HL-60/S4 treated with retinoic acid at 250 ng/mL for 4 days and 3 days (cell line): ENCODE results near the gene CA5A.
"Not testable (repeated sequence)": the region's sequence is repeated elsewhere in the genome, so short reads cannot be mapped to it uniquely, and the experiment has no call there.

ENCODE experiments used
- in situ Hi-C: fragments of 300-500 bp; cut with MboI; formaldehyde crosslinking; loops from 2 replicates; pipeline ENCODE4 v1.7.0; 2022; ENCODE audit warnings: low sequenced_read_pairs

The CA5A gene

DNA sequence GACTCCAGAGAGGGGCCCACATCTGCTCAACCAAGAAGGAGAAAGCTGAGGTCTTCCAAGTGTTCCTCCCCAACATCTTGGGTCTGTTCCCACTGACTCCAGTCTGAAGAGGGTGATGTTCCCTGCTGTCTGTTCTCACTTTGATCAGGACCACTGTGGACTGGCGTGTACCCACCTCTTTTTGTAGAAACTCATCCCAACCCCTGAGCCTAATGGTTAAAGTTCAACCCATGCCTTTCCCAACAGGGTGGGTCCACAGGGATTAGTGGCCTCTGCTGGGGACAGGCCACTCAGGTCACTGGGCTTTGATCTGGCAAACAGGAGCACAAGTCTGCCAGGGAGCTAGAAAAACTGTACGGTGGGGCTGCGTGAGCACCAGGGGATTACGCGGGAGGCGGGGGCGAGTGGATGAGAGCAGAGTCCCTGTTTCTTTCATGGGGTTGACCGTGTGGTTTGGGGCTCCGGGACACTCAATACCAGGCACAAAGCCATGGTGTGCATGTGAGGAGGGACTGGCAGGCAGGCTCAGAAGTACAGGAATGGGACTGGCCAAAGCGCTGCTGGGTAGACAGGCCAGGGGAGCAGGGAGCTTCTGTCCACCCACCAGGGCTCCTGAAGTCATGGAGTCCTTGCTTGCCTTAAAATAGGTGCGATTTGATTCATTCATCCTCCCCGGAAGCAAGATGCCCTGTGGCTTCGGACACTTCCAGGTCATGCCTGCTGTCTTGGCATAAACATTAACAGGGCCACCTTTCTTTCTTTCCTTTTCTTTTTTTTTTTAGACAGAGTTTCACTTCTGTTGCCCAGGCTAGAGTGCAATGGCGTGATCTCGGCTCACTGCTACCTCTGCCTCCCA lies at the start of gene CA5A:
Gene CA5A (minus strand): TSS at position 155 of the 856 bp plus-strand sequence. CDS start 79 bp downstream, at position 76.
- in situ Hi-C loops: no loop called here

- in situ Hi-C loops: not testable (repeated sequence)
Observed at GRCh38 chr16:87985493-87985892, 49.2 kb upstream of the CA5A start.

DNA sequence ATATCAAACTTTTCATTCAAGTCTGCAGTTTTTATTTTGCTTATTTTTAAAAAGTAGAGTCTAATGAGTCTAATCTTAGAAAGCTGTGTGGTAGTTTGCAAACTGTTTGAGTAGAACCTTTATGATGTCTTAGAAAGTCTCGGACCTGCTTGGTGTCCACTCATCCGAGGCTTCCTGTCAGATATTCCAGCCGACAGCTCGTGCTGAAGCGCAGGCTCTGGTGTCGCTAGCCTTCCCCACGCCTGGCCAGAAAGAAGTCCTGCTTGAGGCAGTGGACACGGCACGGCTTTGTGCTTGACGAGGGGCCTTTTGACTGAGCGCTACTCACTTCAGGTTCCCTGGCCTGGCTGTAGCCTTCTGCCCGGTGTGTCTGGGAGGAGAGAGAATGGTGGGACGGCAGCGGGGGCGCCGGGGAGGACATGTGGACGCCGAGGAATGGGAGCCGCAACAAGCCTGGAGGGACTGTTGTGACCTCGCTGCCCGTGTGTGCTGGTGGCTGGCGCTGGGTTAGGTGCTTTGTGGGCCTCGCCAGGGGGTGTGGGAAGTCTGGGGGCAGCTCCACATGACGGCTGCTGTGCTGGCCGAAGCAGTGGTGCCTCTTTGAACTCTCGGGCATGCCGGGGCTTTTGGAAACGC lies 48.4 kb upstream of the CA5A start:
- in situ Hi-C loops: no loop called here

DNA sequence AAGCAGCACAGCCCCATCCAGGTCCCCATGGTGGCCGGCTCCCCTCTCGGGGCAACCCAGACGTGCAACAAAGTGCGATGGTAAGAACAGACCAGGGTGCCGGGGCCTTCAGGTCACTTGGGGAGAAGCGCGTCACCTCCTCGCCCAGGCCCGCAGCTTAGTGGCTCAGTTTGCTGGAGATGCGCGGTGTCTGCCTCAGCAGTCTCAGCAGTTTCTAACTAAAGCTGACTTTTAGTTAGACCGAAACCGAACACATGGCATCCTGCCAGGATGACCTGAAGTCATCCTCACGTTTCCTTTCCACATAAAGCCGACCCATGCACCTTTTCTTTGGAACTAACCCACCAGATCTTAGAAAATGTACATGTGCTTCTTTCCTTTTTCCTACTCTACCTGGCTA lies 47.9 kb upstream of the CA5A start:
- in situ Hi-C loops: not testable (repeated sequence)

- in situ Hi-C loops: not testable (repeated sequence)
Observed at GRCh38 chr16:87983737-87984097, 47.4 kb upstream of the CA5A start.

DNA sequence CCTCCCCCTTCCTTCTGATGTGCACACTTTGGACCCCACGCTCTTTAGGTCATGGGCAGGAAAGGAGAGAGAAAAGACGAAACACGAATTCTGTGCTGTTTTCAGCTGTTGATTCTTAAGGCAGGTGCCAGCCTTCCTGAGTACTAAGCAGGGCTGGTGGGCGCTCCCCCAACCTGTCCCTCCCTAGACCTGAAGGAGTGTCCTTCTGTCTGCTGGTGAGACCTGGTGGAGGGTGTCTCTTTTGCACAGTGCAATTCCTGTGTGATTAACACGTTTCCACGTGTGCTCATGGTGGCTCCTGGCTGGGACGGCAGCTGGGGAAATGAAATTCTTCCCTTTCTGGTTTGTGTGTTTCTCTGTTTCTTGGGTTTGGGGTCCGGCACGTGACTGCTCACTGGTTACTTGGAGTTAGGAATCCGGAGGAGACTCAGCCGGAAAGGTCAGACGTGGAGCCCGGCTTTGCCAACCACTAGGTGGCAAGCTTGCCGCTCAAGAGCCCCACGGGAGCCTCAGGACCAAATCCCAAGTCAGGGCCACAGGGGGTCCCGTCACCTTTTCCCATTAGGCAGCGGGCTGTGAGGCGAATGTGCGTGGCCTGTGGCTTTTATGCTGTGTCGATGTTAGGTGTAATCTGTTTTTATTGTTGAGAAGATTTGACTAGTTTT lies 46.9 kb upstream of the CA5A start:
- in situ Hi-C loops: not testable (repeated sequence)

DNA sequence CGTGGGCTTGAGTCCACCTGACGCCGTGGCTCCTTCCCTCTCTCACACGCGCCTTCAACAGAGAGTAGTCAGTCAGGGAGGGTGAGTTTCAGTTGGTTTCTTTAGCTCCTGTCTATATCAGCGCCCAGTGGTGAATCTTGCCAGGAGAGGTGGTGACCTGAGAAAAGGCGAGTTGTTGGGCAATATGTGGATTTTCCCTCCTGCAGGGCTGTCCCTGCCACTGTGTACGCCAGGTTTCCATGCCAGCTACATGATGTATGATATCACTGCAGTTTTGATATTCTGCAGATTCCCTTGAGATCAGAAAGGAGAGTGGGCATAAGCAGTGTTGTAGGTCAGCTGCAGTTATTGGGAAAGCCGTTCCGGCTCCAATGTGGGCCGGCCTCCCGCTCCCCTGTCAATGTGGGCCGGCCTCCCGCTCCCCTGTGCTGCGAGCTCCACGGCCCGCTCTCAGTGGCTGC lies 46.3 kb upstream of the CA5A start:
- in situ Hi-C loops: no loop called here

GRCh38 chr16:87981376-87981775 lies 45.0 kb upstream of the CA5A start:
- in situ Hi-C loops: not testable (repeated sequence)

- in situ Hi-C loops: not testable (repeated sequence)
Observed at GRCh38 chr16:87979911-87980630, 43.7 kb upstream of the CA5A start.

DNA sequence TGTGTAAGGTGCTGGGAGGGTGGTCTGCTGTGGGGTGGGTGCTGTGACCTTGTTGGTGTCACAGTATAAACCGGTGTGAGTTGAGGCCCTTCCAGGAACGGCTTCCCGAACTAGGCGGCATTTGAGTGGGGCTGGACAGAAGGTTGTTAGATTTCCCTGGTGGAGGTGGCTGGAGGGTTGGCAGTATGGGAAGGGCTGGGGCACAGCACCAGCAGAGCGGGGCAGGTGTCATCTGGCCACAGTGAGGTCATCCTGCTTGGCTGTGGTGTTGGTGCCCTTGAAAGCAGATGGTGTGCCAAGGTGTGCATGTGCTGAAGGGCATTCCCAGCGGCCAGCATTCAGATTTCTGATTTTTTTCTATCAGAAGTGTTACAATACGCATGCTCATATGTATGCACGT lies 43.0 kb upstream of the CA5A start:
- in situ Hi-C loops: no loop called here

DNA sequence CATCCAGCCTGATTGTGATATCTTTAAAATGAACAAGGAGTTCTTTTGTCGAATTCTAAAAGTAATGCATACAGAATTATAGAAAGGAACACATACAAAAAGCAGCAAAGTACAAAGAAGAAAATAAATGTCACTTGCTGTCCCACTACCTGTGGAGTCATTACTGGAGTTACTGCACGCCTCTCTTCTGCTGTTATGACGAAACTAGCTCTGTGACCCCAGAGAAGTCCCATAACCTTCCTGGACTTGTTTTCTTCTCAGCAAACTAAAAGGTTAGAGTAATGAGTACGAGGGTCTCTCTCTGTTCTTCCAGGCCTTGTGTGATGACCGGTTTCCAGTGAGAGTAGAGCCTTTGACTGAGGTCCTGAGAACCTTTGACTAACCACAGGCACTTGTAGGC lies 41.8 kb upstream of the CA5A start:
- in situ Hi-C loops: no loop called here

- in situ Hi-C loops: no loop called here
Observed at GRCh38 chr16:87976665-87977064, 40.3 kb upstream of the CA5A start.

DNA sequence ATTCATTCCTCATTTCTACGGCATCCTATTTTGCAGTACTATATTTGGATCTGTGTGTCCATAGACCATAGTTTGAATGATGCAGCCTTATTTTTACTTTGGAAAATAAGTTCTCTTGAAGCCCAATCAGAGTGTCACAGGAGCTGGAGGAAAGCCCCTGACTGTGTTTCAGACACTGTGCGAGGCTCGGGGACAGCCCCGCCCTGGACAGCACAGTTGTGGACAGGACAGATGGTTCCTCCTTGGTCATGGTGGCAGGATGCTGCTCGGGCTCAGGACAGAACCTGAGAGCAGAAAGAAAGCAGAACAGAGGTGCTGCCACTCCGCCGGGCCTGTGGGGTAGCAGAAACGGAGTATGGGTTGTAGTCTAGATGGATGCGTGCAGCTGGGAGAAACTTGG lies 37.8 kb upstream of the CA5A start:
- in situ Hi-C loops: no loop called here

- in situ Hi-C loops: no loop called here
Observed at GRCh38 chr16:87973717-87974116, 37.4 kb upstream of the CA5A start.

- in situ Hi-C loops: no loop called here
Observed at GRCh38 chr16:87971933-87972332, 35.6 kb upstream of the CA5A start.

GRCh38 chr16:87970186-87970585 lies 33.9 kb upstream of the CA5A start:
- in situ Hi-C loops: no loop called here

DNA sequence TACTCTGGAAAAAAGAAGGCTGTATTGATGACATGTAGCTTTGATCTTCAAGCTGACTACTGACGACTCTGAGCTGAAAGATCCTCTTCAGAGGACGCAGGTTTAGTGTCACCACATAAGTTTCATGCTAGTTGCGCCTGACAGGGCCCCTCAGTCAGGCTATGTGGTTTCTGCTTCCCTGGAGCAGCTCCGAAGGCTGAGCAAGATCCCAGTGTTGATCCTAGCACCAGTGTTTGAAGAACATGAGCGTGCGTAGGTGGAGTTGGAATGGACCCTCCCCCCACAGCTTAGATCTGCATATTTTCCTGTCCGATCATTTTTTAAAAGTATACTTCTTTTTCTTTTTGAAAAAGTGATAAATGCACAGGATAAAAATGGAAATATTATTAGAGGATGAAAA lies 32.2 kb upstream of the CA5A start:
- in situ Hi-C loops: no loop called here

DNA sequence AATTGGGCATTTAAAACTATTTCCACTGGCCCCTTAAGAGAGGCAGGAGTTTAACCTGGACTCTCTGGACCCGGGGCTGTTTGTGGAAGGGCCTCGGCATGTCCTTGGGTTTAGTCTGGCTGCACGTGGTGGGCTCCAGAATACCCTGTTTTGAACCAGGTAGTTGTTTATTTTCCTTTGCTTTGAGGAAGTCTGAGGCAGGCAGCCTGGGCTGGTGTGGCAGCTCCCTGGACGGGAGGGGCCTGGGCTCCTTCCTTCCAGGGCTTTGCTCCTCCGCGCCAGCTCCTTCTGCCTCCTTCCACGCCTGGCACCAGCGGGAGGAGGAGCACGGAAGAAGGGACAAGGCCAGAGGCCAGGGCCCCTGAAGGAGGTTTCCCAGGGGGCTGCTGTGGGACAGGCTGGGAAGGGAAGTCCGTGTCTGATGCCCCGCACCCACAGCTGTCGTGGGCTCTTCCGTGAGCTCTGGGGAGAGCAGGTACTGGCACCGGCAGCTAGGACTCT lies 30.4 kb upstream of the CA5A start:
- in situ Hi-C loops: no loop called here

DNA sequence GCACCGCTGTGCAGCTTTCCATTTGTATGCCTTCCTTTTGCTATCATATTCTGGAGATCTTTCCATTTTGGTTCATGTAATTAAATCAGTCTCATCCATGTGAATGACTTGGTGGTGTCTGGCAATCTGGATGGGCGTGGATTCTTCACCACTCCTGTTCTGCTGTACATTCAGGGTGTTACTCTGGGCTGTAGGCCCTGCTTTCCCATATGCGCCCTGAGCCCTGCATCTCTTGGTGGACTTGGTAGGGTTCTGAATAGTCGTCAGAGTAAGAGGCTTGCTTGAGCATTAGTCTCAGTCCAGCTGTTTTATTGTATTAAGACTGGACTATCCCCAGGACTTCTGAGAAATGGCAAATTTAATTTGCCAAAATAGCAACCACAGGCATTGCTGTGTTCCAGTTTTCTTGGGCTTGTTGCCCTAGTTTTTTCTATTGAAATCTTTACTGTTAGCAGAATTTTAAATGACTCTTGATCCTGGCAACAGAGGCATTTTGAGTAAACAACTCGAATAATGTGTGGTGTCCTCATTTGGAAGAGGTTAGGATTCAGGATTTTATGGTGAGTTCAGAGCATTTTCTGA lies 29.8 kb upstream of the CA5A start:
- in situ Hi-C loops: no loop called here

DNA sequence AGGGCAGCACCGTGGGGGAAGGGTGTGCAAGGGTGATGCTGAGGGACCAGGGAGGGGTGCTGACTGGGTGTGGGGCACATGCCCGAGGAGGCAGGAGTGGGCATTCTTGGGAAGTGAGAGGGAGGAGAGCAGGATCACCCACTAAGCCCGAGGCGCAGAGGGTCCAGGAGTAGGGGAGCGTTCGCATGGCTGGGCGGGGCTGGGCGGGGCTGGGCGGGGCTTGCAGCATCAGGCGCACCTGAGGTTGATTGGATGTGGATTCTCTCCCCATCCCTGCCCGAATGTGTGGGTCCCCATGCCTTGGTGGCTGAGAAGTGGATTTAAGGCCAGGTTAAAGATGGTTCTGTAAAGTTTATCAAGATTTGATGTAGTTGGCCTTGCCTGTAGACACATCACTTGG lies 29.1 kb upstream of the CA5A start:
- in situ Hi-C loops: no loop called here
